Esophagus muscularis mucosa (tissue), 3 donors: ENCODE data around the gene EDARADD.

ENCODE experiments used
- CTCF ChIP-seq, 3 experiments: fragments of 200-600 bp in 2 of 3; fragments of 450-650 bp in 1 of 3; sonication (generic) in 2 of 3; IDR thresholded peaks; one replicate each; pipeline ENCODE4 v1.5.1; 2017 to 2019; ENCODE audit warnings: antibody characterized with exemption in 3 of 3, mild to moderate bottlenecking in 2 of 3, moderate library complexity in 1 of 3
- POLR2A ChIP-seq: fragments of 450-650 bp; IDR thresholded peaks from one replicate; pipeline ENCODE4 v1.6.1; 2017; ENCODE audit warnings: antibody characterized with exemption, moderate library complexity, mild to moderate bottlenecking, low read depth
- POLR2AphosphoS5 ChIP-seq, 2 donors: sonication (generic); formaldehyde crosslinking; IDR thresholded peaks; one replicate each; pipeline ENCODE4 v1.6.1; 2017; ENCODE audit warnings: antibody characterized with exemption in 2 of 2

GRCh38 chr1:236509203-236509602, 115.1 kb downstream of the EDARADD start:
- TF ChIP-seq CTCF (IDR thresholded peaks at IDR 0.05) (no peak), POLR2AphosphoS5 (IDR thresholded peaks at IDR 0.05) (no peak), POLR2A (no peak)
